ENCODE data around the gene DNMT1. TPM values are rescaled to one million over a fixed set of nuclear protein-coding genes. Genes with fewer than 3 reads are reported as not detected.

Gene DNMT1
- total and polyA plus RNA-seq, 8 donors, result 16.6 to 92.0 (median 44.8) TPM

GRCh38 chr19:10093295-10094186, 101.2 kb downstream of the DNMT1 start:
- Histone ChIP-seq H3K27ac (no peak overlapping the region), H3K9me3 (no peaks in the 10 kb centered on the region), H3K36me3 (peaks cover 12 to 51% (median 49%) of the 10 kb centered on the region in 4 donors), H3K27me3 (no peaks in the 10 kb centered on the region), H3K4me3 (no peak overlapping the region), H3K4me1 (peaks cover 12 to 20% (median 17%) of the 10 kb centered on the region in 4 donors)
- WGBS, 5 donors, result 85 to 91% (median 89%) methylated on average over 21 to 22 of the region's 22 CpGs
- intact Hi-C loops (cut with DNase I; ENCODE audit: low total_unique reads), result no loop called here
- DNase-seq, result no peak
- no peak for TF ChIP-seq EP300 (IDR thresholded peaks at IDR 0.05)
- no peak for TF ChIP-seq CTCF (IDR thresholded peaks at IDR 0.05)

GRCh38 chr19:10092648-10093294, 102.0 kb downstream of the DNMT1 start:
- H3K9me3 ChIP-seq, result no peaks in the 10 kb centered on the region
- no peak for DNase-seq
- H3K36me3 ChIP-seq, result peaks cover 12 to 52% (median 49%) of the 10 kb centered on the region in 4 donors
- 91 to 98% (median 94%) methylated on average over 9 of the region's 9 CpGs for WGBS, 5 donors
- no peak overlapping the region for H3K4me3 ChIP-seq
- no peak overlapping the region for H3K27ac ChIP-seq
- no peak for TF ChIP-seq CTCF (IDR thresholded peaks at IDR 0.05)
- no peak for TF ChIP-seq POLR2AphosphoS5 (IDR thresholded peaks at IDR 0.05)
- H3K27me3 ChIP-seq, result no peaks in the 10 kb centered on the region
- intact Hi-C loops (cut with DNase I; ENCODE audit: low total_unique reads), result no loop called here
- peaks cover 12 to 20% (median 17%) of the 10 kb centered on the region in 4 donors for H3K4me1 ChIP-seq

- no peaks in the 10 kb centered on the region for H3K9me3 ChIP-seq
- TF ChIP-seq CTCF (IDR thresholded peaks at IDR 0.05) (no peak), POLR2A (IDR thresholded peaks at IDR 0.05) (no peak), POLR2AphosphoS5 (IDR thresholded peaks at IDR 0.05) (no peak), EP300 (IDR thresholded peaks at IDR 0.05) (no peak)
- DNase-seq, result no peak
- H3K4me3 ChIP-seq, result no peak overlapping the region
- intact Hi-C loops (cut with DNase I; ENCODE audit: low total_unique reads), result no loop called here
- H3K36me3 ChIP-seq, result peaks cover 12 to 52% (median 49%) of the 10 kb centered on the region in 4 donors
- no peaks in the 10 kb centered on the region for H3K27me3 ChIP-seq
- H3K27ac ChIP-seq, result no peak overlapping the region
- WGBS, 5 donors, result 68 to 82% (median 75%) methylated on average over 13 of the region's 13 CpGs
- peaks cover 12 to 24% (median 21%) of the 10 kb centered on the region in 4 donors for H3K4me1 ChIP-seq
These were observed 102.7 kb downstream of the DNMT1 start for GRCh38 chr19:10091895-10092641.

- peaks cover 12 to 52% (median 49%) of the 10 kb centered on the region in 4 donors for H3K36me3 ChIP-seq
- intact Hi-C loops (cut with DNase I; ENCODE audit: low total_unique reads), result no loop called here
- DNase-seq, result no peak
- peaks cover 7 to 23% (median 21%) of the 10 kb centered on the region in 4 donors for H3K4me1 ChIP-seq
- TF ChIP-seq POLR2A (IDR thresholded peaks at IDR 0.05) (no peak), EP300 (IDR thresholded peaks at IDR 0.05) (no peak), CTCF (IDR thresholded peaks at IDR 0.05) (no peak), POLR2AphosphoS5 (IDR thresholded peaks at IDR 0.05) (no peak)
- no peaks in the 10 kb centered on the region for H3K9me3 ChIP-seq
- H3K27me3 ChIP-seq, result no peaks in the 10 kb centered on the region
- H3K27ac ChIP-seq, result no peak overlapping the region
- 93 to 97% (median 95%) methylated on average over 10 to 17 of the region's 17 CpGs for WGBS, 5 donors
- no peak overlapping the region for H3K4me3 ChIP-seq
These were observed 103.4 kb downstream of the DNMT1 start for GRCh38 chr19:10091370-10091687.
